DND-41 (cell line): ENCODE measurements around the gene ZSCAN5A.

Experiments used
- CTCF ChIP-seq: IDR thresholded peaks from 2 replicates; pipeline ENCODE4 v1.5.1; 2012; ENCODE audit warnings: borderline replicate concordance, low read length, moderate library complexity, mild to moderate bottlenecking; ENCODE audit not compliant: poor library complexity, severe bottlenecking; ENCODE audit errors: extremely low read depth
- EZH2 ChIP-seq: IDR thresholded peaks from 3 replicates; pipeline ENCODE4 v1.6.1; 2012; ENCODE audit warnings: borderline replicate concordance, low read depth, mild to moderate bottlenecking, moderate library complexity, low read length, inconsistent platforms; ENCODE audit not compliant: severe bottlenecking

GRCh38 chr19:56341948-56342347, 27.3 kb upstream of the ZSCAN5A start:
- TF ChIP-seq CTCF (no peak), EZH2 (no peak)
